ENCODE data around the gene MCUB. TPM values are rescaled to one million over a fixed set of nuclear protein-coding genes. Genes with fewer than 3 reads are reported as not detected.

The MCUB gene
- total RNA-seq, 1 donor from 2014 or later, result 7.2 TPM

GRCh38 chr4:109622626-109623025 is 62.6 kb downstream of the MCUB start:
- no peak overlapping the region for H3K27ac Mint-ChIP-seq (ENCODE audit: unreplicated experiment)
- no peak overlapping the region for H3K4me3 Mint-ChIP-seq (ENCODE audit: unreplicated experiment)
- no peaks in the 10 kb centered on the region for H3K4me1 Mint-ChIP-seq (ENCODE audit: low read depth)
- peaks cover 1% of the 10 kb centered on the region for H3K36me3 Mint-ChIP-seq (ENCODE audit: low read depth)
- H3K9me3 Mint-ChIP-seq (ENCODE audit: low read depth), result no peaks in the 10 kb centered on the region
- no peaks in the 10 kb centered on the region for H3K27me3 Mint-ChIP-seq (ENCODE audit: low read depth)
- no peak for DNase-seq (ENCODE audit: low spot score)
- no peak for TF ChIP-seq CTCF (IDR thresholded peaks at IDR 0.05)

- H3K27me3 Mint-ChIP-seq (ENCODE audit: low read depth), result no peaks in the 10 kb centered on the region
- H3K9me3 Mint-ChIP-seq (ENCODE audit: low read depth), result no peaks in the 10 kb centered on the region
- no peak for DNase-seq (ENCODE audit: low spot score)
- no peak overlapping the region for H3K4me3 Mint-ChIP-seq (ENCODE audit: unreplicated experiment)
- no peak for TF ChIP-seq CTCF (IDR thresholded peaks at IDR 0.05)
- no peak overlapping the region for H3K27ac Mint-ChIP-seq (ENCODE audit: unreplicated experiment)
- peaks cover 1% of the 10 kb centered on the region for H3K36me3 Mint-ChIP-seq (ENCODE audit: low read depth)
- H3K4me1 Mint-ChIP-seq (ENCODE audit: low read depth), result no peaks in the 10 kb centered on the region
These were observed 64.5 kb downstream of the MCUB start for GRCh38 chr4:109624536-109624935.

GRCh38 chr4:109627361-109627760 is 67.3 kb downstream of the MCUB start:
- no peaks in the 10 kb centered on the region for H3K9me3 Mint-ChIP-seq (ENCODE audit: low read depth)
- H3K27me3 Mint-ChIP-seq (ENCODE audit: low read depth), result no peaks in the 10 kb centered on the region
- TF ChIP-seq CTCF (IDR thresholded peaks at IDR 0.05), result no peak
- H3K4me1 Mint-ChIP-seq (ENCODE audit: low read depth), result no peaks in the 10 kb centered on the region
- no peak overlapping the region for H3K4me3 Mint-ChIP-seq (ENCODE audit: unreplicated experiment)
- DNase-seq (ENCODE audit: low spot score), result no peak
- no peak overlapping the region for H3K27ac Mint-ChIP-seq (ENCODE audit: unreplicated experiment)
- peaks cover 1% of the 10 kb centered on the region for H3K36me3 Mint-ChIP-seq (ENCODE audit: low read depth)

GRCh38 chr4:109629775-109630174 is 69.7 kb downstream of the MCUB start:
- H3K4me3 Mint-ChIP-seq (ENCODE audit: unreplicated experiment), result no peak overlapping the region
- H3K9me3 Mint-ChIP-seq (ENCODE audit: low read depth), result no peaks in the 10 kb centered on the region
- no peaks in the 10 kb centered on the region for H3K4me1 Mint-ChIP-seq (ENCODE audit: low read depth)
- H3K27ac Mint-ChIP-seq (ENCODE audit: unreplicated experiment), result no peak overlapping the region
- no peaks in the 10 kb centered on the region for H3K36me3 Mint-ChIP-seq (ENCODE audit: low read depth)
- H3K27me3 Mint-ChIP-seq (ENCODE audit: low read depth), result no peaks in the 10 kb centered on the region
- no peak for TF ChIP-seq CTCF (IDR thresholded peaks at IDR 0.05)
- no peak for DNase-seq (ENCODE audit: low spot score)

- H3K4me3 Mint-ChIP-seq (ENCODE audit: unreplicated experiment), result no peak overlapping the region
- no peak for TF ChIP-seq CTCF (IDR thresholded peaks at IDR 0.05)
- H3K4me1 Mint-ChIP-seq (ENCODE audit: low read depth), result no peaks in the 10 kb centered on the region
- H3K9me3 Mint-ChIP-seq (ENCODE audit: low read depth), result no peaks in the 10 kb centered on the region
- no peaks in the 10 kb centered on the region for H3K27me3 Mint-ChIP-seq (ENCODE audit: low read depth)
- no peak for DNase-seq (ENCODE audit: low spot score)
- H3K27ac Mint-ChIP-seq (ENCODE audit: unreplicated experiment), result no peak overlapping the region
- H3K36me3 Mint-ChIP-seq (ENCODE audit: low read depth), result no peaks in the 10 kb centered on the region
These were observed 71.6 kb downstream of the MCUB start for GRCh38 chr4:109631532-109632108.
